Subcutaneous adipose tissue (tissue), 4 donors: ENCODE data around the gene FHAD1. TPM values are rescaled to one million over a fixed set of nuclear protein-coding genes. Genes with fewer than 3 reads are reported as not detected.

Source experiments
- total RNA-seq, 4 donors: library from RNA; depleted of rRNA; stranded (reverse); fragments of >200 nt; gene quantifications; one replicate each; pipeline ENCODE4 v1.1.0, GENCODE V29; 2016
- TF ChIP-seq, protein P1 (sequence below): fragments of 450-650 bp; IDR thresholded peaks from one replicate; pipeline ENCODE4 v1.5.1; 2016; ENCODE audit warnings: low read depth, mild to moderate bottlenecking, control low read depth, antibody characterized with exemption, moderate library complexity

Gene FHAD1
- total RNA-seq, 4 donors from 2014 or later, result 1.1 to 1.7 TPM; not detected in 2

DNA sequence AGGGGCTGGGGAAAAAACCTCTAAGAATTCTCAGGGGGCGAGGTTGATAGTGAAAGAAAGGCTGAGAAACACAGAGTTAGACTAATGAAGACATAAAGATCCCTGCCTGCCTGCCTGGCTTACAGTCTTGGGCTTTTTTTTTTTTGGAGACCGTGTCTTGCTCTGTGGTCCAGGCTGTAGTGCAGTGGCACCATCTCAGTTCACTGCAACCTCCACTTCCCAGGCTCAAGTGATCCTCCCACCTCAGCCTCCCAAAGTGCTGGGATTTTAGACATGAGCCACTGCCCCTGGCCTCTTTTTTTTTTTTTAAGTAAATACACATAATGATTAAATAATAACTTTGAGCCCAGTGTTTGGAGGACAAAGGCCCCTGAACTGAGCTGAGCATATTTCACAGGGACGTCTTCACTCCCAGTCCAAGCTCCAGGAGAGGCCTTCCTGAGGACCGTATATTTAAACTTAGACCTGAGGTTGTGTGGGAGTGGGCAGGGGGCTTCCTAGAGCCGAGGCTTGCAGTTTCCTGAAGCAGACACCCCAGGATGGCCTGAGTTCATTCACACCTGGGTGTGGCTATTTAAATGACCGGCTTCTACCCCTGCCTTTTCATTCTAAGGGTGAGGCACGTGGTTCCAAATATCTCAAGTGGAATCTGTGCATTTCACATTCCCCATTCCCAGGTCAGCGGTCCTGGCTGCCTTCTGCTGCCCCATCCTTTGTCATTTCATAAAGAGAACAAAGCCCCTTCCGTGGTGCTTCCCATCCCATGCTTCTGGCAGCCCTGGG lies 146.6 kb downstream of the FHAD1 start:
- TF ChIP-seq, protein P1, sequence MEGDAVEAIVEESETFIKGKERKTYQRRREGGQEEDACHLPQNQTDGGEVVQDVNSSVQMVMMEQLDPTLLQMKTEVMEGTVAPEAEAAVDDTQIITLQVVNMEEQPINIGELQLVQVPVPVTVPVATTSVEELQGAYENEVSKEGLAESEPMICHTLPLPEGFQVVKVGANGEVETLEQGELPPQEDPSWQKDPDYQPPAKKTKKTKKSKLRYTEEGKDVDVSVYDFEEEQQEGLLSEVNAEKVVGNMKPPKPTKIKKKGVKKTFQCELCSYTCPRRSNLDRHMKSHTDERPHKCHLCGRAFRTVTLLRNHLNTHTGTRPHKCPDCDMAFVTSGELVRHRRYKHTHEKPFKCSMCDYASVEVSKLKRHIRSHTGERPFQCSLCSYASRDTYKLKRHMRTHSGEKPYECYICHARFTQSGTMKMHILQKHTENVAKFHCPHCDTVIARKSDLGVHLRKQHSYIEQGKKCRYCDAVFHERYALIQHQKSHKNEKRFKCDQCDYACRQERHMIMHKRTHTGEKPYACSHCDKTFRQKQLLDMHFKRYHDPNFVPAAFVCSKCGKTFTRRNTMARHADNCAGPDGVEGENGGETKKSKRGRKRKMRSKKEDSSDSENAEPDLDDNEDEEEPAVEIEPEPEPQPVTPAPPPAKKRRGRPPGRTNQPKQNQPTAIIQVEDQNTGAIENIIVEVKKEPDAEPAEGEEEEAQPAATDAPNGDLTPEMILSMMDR, result no peak

- TF ChIP-seq, protein P1, result no peak
Measured at GRCh38 chr1:15394258-15394690, 147.3 kb downstream of the FHAD1 start.

DNA sequence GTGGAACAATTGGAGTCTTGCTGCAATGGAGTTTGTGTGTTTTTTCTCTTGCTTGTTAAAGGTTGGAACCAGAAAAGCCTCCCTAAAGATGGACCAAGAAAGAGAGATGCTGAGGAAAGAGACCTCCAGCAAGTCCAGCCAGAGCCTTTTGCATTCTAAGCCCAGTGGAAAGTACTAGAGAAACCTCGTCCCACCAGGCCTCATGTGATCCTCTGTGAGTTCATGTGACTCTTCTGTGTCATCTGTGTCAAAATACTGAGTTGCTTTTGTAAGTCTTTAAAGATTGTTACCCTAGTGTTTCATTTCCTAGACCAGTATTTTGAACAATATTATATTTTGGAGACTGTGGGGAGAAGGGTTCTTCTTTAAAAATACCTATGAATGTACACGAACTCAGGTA lies 150.2 kb downstream of the FHAD1 start:
- TF ChIP-seq, protein P1, result no peak

- TF ChIP-seq, protein P1, result no peak
Measured at GRCh38 chr1:15399710-15400109, 152.7 kb downstream of the FHAD1 start.

DNA sequence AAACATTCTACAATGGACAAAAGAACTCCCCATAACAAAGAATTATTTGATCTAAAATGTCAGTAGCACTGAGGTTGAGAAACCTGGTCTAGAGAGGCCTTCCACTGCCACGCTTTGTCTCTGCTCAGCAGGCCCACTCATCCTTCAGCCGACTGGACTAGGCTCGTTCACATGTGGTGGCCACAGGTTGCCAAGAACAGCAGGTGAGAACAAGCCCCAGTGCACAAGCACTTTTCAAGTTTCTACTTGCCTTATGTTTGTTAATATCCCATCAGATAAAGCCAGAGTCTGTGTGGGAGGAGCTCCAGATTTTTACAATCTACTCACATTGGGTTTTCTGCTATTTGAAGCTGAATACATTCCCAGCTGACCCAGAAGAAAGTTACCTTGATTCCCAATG lies 153.6 kb downstream of the FHAD1 start:
- TF ChIP-seq, protein P1, result no peak

- TF ChIP-seq, protein P1, result no peak
Measured at GRCh38 chr1:15401391-15402055, 154.5 kb downstream of the FHAD1 start.

DNA sequence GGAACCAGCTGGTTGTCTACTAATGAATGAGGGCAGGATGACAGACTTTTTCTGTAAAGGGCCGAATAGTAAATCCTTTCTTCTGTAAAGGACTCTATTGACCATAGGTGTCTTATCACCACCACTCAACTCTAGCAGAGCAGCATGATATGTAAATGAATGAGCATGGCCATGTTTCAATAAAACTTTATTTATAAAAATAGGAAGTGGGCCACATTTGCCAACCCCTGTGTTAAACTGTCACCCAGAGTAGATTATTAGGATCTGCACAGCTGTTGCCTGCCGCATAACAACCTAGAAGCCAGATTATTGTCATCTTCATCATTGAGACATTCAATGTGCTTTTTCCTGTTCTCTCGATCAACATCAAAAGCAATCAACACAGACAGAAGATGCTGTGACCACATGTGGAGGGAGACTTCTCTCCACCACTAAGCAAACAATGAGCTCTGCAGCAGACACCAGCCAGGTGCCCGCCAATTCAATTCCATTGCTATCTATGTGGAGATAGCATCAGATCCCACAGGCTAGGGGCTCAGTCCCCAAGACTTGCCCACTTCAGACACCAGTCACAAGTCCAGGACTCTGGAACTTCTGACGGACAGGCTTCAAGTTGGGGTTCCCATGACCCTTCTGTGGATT lies 155.9 kb downstream of the FHAD1 start:
- TF ChIP-seq, protein P1, result no peak
